ENCODE data around the gene HMGN2.

The HMGN2 gene

DNA sequence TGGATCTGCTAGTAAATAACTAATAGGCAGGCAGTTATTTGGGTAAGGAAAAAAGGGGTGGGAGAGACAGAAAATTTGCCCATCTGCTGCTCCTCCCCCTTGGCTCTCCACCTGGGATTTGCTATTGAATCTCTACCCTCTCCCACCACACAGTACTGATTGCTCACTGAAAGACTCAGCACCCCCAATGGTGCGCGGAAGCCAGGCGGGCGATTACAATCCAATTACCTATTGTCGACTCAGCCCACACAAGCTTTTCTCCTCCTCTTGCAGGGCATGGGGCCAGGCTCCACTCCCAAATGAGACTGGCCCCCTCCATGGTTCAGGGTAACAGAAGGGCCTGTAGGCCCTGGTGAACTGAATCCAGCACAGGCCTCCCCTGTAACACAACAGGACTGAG lies 2.7 kb upstream of the HMGN2 start:
- TF ChIP-seq, protein P1, sequence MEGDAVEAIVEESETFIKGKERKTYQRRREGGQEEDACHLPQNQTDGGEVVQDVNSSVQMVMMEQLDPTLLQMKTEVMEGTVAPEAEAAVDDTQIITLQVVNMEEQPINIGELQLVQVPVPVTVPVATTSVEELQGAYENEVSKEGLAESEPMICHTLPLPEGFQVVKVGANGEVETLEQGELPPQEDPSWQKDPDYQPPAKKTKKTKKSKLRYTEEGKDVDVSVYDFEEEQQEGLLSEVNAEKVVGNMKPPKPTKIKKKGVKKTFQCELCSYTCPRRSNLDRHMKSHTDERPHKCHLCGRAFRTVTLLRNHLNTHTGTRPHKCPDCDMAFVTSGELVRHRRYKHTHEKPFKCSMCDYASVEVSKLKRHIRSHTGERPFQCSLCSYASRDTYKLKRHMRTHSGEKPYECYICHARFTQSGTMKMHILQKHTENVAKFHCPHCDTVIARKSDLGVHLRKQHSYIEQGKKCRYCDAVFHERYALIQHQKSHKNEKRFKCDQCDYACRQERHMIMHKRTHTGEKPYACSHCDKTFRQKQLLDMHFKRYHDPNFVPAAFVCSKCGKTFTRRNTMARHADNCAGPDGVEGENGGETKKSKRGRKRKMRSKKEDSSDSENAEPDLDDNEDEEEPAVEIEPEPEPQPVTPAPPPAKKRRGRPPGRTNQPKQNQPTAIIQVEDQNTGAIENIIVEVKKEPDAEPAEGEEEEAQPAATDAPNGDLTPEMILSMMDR (IDR thresholded peaks at IDR 0.05; ENCODE audit: insufficient read depth, missing control alignments), result no peak
- DNase-seq (ENCODE audit: insufficient read length, low spot score) (no peak), FAIRE-seq (no peak)

DNA sequence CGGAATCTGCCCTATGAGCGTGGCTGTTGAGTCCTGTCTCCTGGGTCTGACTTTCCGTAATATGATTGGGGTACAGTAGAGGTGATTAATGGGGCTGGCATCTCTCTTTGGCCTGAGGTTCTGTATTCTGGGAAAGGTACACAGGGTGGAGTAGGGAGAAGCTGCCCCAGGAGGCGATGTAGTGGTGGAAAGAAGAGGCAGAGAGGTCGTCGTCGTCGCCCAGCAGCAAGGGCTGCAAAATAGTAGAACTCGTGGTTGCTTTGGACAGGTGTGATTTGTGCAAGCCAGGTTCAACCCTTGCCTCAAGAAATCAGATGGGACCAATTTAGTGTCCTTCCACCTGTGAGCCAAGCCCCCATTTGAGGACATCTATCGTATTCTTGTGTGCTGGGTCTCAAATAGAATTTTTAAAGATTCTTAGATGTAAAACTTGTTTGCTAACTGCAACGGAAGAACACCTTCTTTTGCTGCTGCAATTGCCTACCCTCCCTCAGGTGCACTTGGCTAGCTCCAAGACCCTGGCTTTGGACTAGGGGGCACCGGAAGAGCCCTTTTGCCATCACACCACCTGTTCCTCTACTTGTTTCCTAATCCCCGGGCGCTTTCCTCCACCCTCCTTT lies 1.3 kb upstream of the HMGN2 start:
- FAIRE-seq, result no peak
- DNase-seq (ENCODE audit: insufficient read length, low spot score), result no peak
- TF ChIP-seq, protein P1 (IDR thresholded peaks at IDR 0.05; ENCODE audit: insufficient read depth, missing control alignments), result no peak

GRCh38 chr1:26471498-26472319 lies 531 bp upstream of the HMGN2 start:
- DNase-seq (ENCODE audit: insufficient read length, low spot score), result no peak
- no peak for FAIRE-seq
- TF ChIP-seq, protein P1 (IDR thresholded peaks at IDR 0.05; ENCODE audit: insufficient read depth, missing control alignments), result no peak

DNA sequence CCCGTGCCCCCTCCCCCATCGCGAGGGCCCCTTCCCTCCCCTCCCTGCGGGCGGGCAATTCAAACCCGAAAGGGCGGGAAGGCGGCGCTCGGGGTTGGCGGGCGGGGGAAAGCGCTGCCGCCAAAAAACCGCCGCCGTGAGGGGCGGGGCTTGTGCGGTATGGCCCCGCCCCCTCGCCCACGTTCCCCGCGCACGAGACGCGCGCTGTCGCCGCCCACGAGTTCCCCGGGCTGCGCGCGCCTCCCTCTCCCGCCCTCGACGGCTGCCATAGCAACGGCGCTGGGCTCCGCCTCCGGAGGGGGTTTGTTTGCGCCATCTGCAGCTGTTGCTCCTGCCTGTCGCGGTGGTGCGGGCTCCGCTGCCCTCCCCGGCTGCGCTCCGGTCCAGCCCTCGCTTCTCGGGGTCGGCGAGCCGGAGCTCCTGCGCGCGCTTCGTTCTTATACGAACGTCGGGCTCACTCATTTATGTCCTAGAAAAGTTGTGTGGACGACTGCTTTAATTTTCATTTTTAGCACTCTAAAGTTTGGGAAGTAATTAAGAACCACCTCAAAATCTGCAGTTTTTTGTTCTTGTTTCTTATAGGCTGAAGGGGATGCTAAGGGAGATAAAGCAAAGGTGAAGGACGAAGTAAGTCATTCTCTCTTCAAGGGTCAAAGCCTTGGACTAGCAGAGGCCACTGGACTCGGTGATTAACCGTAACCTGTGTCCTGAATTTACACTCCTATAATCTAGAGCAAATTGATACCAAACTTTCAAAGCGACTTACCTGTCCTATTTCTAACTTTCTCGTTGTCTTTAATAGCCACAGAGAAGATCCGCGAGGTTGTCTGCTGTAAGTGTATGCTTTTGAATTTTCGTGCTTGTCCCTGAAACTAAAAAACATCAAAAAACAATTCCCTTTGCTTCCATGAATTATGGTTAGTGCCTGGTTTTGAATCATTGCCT lies 933 bp downstream of the HMGN2 start:
- TF ChIP-seq, protein P1 (IDR thresholded peaks at IDR 0.05; ENCODE audit: insufficient read depth, missing control alignments), result no peak
- FAIRE-seq, result no peak

DNA sequence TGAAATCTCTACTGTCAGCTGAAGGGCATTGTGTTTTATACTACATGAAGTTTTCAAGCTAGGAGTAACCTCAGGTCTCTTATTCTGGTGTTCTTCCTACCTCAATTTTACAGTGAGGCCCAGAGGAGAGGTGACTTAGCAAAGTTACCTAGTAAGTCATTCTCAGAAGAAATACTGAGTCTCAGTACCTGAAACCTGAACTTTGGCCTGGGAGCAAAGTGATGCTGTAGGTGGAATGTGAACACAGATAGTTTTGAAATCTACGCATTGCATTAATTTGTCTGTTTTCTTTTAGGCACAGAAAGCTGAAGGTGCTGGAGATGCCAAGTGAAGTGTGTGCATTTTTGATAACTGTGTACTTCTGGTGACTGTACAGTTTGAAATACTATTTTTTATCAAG lies 2.6 kb downstream of the HMGN2 start:
- TF ChIP-seq, protein P1 (IDR thresholded peaks at IDR 0.05; ENCODE audit: insufficient read depth, missing control alignments), result no peak
- DNase-seq (ENCODE audit: insufficient read length, low spot score) (no peak), FAIRE-seq (no peak)

More for the DNA sequence above, 933 bp downstream of the HMGN2 start:
- peak; percentile 39 for DNase-seq (ENCODE audit: insufficient read length, low spot score)

- DNase-seq (ENCODE audit: insufficient read length, low spot score) (no peak), FAIRE-seq (no peak)
- TF ChIP-seq, protein P1 (IDR thresholded peaks at IDR 0.05; ENCODE audit: insufficient read depth, missing control alignments), result no peak
These were observed 3.7 kb downstream of the HMGN2 start for GRCh38 chr1:26475989-26476388.
